NCI-H187 treated with DMSO at 0.1 percent for 48 hours (cell line): ENCODE results near the gene CIB1.
A peak's percentile ranks its signal among the peaks of the same experiment; 100 is the strongest.
"Not testable (repeated sequence)": the region's sequence is repeated elsewhere in the genome, so short reads cannot be mapped to it uniquely, and the experiment has no call there.

Experiments used
- DNase-seq: peaks from one replicate; lab custom pipeline; 2025; lab: John Stamatoyannopoulos, UW

CIB1 gene

DNA sequence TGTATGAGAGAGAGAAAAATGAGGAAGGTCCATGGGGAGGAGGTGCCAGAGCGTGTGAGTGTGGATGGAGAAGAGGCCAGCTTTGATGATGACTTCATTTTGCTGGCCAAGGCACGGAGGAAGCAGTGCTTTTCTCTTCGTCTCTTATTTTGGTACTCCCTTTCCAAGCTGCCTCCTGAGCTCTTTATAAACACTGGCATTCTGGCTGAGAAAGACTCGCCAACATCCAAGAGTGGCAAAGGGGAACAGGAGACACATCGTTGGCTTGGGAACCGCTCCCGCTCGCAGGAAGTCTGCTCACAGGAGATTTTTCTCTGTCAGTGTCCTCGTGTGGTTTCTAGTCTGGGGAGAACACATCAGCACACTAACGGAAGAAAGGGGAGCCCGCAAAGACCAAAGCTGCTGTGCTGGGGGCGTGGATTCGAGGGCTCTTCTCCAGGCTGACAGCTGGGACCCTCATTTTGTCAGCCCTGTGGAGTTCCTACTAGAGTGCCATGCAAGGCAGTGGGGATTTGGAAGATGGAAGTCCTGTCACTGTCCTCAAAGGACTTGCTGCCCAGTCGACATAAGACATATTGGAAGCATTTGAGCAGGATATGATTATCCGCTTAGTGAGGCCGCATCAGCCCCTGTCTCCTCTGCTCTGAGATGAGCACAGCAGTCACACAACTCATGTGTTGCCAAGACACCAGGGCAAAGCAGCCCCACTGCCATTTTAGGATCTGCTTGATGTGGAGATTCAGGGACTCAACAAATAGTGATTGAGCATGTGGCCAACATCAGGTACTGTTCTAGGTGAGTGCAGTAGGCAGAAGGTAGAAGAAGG lies 40.6 kb downstream of the CIB1 start:
- no peak for DNase-seq

GRCh38 chr15:90191794-90192509 lies 41.8 kb downstream of the CIB1 start:
- DNase-seq: peak; percentile 81

- no peak for DNase-seq
Measured at GRCh38 chr15:90191344-90191687, 42.4 kb downstream of the CIB1 start.

- DNase-seq: no peak
Measured at GRCh38 chr15:90190606-90191343, 43.0 kb downstream of the CIB1 start.

GRCh38 chr15:90189781-90190467 lies 43.8 kb downstream of the CIB1 start:
- DNase-seq: no peak

DNA sequence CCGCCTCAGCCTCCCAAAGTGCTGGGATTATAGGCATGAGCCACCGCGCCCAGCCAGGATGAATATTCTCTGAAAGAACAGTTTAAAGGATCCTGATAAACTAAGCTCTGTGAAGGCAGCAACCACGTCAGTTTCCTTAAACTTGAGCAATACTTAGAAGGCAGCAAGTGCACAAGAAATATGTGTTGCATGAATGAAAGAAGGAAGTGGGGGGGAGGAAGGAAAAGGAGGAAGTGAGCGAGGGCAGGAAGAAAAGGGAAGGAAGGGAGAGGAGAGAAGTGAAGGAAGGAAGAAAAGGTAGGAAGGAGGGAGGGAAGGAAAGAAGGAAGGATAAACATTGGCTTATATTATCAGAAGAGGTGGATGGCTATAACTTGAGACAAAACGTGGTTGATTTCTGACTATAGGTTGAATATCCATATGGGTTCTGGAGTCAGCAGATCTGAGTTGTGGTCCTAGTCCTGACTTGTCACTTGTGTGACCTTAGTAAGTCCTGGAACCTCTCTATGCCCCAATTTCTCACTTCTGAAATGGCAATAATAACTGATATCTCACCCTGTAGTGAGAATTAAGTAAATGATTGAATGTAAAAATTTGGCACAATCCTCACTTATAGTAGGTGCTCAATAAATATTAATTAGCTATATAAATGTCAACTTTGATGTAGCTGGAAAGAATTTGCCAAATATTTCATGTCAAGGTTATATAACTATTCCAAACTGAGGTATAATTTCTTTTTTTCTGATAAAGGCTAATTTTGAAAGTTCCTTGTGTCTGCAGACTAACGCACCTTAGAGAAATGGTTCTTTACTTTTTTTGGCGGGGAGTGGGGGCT lies 44.6 kb downstream of the CIB1 start:
- no peak for DNase-seq

- not testable (repeated sequence) for DNase-seq
Measured at GRCh38 chr15:90188065-90188464, 45.7 kb downstream of the CIB1 start.

DNA sequence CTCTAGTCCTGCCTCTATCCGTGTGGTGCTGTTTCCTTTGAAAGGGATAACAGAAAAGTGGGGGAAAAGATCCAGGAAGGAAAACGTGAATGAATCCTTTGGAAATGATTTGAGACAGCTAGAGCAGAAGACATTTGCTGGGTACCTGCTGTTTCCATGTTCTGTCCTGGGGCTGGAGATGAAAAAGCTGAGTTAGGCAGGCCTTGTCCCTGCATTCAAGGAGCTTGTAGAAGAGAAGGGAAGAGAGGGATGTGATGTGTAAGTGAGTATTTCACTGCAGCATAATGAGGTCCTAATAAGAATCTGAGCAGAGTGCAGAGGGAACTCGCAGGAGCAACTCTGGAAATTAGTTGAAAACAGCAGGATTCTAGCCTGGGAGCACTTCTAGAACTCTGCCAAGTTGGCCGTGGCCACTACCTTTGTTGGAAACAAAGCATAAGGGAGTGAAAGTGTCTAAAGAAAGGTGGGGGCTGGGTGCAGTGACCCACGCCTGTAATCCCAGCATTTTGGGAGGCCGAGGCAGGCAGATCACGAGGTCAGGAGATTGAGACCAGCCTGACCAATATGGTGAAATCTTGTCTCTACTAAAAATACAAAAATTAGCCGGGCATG lies 46.4 kb downstream of the CIB1 start:
- DNase-seq: no peak

- DNase-seq: peak; percentile 24
Measured at GRCh38 chr15:90184786-90185704, 48.7 kb downstream of the CIB1 start.

GRCh38 chr15:90184119-90184785 lies 49.5 kb downstream of the CIB1 start:
- DNase-seq: peak; percentile 40

GRCh38 chr15:90181776-90182175 lies 52.0 kb downstream of the CIB1 start:
- no peak for DNase-seq
